ENCODE results near the gene FGF11. TPM values are rescaled to one million over a fixed set of nuclear protein-coding genes. Genes with fewer than 3 reads are reported as not detected.

Gene FGF11
- polyA plus RNA-seq, 2 of the 4 experiments (the other 2 are of a cell fraction): 1.4 to 1.8 TPM

DNA sequence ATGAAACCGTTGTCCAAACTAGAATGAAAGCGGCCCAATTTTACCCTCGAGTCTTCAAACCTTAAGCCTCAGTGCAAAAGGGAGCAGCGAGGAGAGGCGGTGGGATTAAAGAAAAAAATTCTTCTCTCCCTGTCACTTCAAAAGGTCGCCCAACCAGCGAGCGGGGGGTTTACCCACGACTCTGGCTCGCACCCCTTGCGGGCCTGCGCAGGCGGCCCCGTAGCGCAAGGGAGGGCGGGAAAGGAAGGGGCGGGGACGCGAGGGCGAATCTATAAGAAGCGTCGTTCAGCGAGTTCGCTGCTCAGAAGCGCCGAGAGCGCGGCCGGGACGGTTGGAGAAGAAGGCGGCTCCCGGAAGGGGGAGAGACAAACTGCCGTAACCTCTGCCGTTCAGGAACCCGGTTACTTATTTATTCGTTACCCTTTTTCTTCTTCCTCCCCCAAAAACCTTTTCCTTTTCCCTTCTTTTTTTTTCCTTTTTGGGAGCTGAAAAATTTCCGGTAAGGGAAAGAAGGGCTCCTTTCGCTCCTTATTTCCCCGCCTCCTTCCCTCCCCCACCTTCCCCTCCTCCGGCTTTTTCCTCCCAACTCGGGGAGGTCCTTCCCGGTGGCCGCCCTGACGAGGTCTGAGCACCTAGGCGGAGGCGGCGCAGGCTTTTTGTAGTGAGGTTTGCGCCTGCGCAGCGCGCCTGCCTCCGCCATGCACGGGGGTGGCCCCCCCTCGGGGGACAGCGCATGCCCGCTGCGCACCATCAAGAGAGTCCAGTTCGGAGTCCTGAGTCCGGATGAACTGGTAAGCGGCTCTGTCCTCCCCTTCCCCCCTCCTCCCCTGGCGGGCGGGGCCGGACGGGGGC lies 45.0 kb downstream of the FGF11 start, which contains the start of gene POLR2A (continued):
- TF ChIP-seq NPAS2 (CRISPR knock-in tag; IDR thresholded peaks at IDR 0.05; ENCODE audit: borderline replicate concordance) (no peak), ZSCAN20 (CRISPR knock-in tag; IDR thresholded peaks at IDR 0.05) (no peak), CBX8 (IDR thresholded peaks at IDR 0.05) (no peak), KDM1A (IDR thresholded peaks at IDR 0.05; ENCODE audit: low read depth) (no peak), POLR2AphosphoS2 (conservative IDR thresholded peaks at IDR 0.05; ENCODE audit: low read length) (peak; percentile 69; the same call in 1 of the 2 replicates), CEBPB (IDR thresholded peaks at IDR 0.05) (no peak; a peak in 2 of 4 replicates), POLR2A (IDR thresholded peaks at IDR 0.05; ENCODE audit: low read length) (peak; percentile 99), HDAC2 (IDR thresholded peaks at IDR 0.05) (no peak), EP300 (IDR thresholded peaks at IDR 0.05) (peak in 1 of 2 experiments; percentile 27; a peak in 1 of 5 replicates), EHMT2 (IDR thresholded peaks at IDR 0.05; ENCODE audit: low read depth) (no peak), RNF2 (IDR thresholded peaks at IDR 0.05; ENCODE audit: borderline replicate concordance, low read depth) (no peak), NFE2L2 (conservative IDR thresholded peaks at IDR 0.05; ENCODE audit: low read length) (no peak), ESRRA (IDR thresholded peaks at IDR 0.05; ENCODE audit: borderline replicate concordance, low read length) (peak; percentile 77; the same call in 1 of the 2 replicates), ZFP36 (IDR thresholded peaks at IDR 0.05; ENCODE audit: borderline replicate concordance, partially characterized antibody) (no peak), SREBF2 (IDR thresholded peaks at IDR 0.05) (no peak), JUN (IDR thresholded peaks at IDR 0.05) (peak; percentile 100), ZNF302 (CRISPR knock-in tag; IDR thresholded peaks at IDR 0.05) (no peak), RFX5 (IDR thresholded peaks at IDR 0.05) (no peak), HOXB5 (CRISPR knock-in tag; IDR thresholded peaks at IDR 0.05) (0 out of 2 replicates have a peak, but pooled peaks have one; percentile 50), MAFK (IDR thresholded peaks at IDR 0.05; ENCODE audit: partially characterized antibody) (no peak)
- TF ChIP-seq, protein P1, sequence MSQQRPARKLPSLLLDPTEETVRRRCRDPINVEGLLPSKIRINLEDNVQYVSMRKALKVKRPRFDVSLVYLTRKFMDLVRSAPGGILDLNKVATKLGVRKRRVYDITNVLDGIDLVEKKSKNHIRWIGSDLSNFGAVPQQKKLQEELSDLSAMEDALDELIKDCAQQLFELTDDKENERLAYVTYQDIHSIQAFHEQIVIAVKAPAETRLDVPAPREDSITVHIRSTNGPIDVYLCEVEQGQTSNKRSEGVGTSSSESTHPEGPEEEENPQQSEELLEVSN (IDR thresholded peaks at IDR 0.05; ENCODE audit: borderline replicate concordance, low read depth): peak; percentile 85
- TF ChIP-seq, protein P2, sequence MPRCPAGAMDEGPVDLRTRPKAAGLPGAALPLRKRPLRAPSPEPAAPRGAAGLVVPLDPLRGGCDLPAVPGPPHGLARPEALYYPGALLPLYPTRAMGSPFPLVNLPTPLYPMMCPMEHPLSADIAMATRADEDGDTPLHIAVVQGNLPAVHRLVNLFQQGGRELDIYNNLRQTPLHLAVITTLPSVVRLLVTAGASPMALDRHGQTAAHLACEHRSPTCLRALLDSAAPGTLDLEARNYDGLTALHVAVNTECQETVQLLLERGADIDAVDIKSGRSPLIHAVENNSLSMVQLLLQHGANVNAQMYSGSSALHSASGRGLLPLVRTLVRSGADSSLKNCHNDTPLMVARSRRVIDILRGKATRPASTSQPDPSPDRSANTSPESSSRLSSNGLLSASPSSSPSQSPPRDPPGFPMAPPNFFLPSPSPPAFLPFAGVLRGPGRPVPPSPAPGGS (IDR thresholded peaks at IDR 0.05): peak; percentile 100
- TF ChIP-seq, protein P3, sequence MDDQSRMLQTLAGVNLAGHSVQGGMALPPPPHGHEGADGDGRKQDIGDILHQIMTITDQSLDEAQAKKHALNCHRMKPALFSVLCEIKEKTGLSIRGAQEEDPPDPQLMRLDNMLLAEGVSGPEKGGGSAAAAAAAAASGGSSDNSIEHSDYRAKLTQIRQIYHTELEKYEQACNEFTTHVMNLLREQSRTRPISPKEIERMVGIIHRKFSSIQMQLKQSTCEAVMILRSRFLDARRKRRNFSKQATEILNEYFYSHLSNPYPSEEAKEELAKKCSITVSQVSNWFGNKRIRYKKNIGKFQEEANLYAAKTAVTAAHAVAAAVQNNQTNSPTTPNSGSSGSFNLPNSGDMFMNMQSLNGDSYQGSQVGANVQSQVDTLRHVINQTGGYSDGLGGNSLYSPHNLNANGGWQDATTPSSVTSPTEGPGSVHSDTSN (IDR thresholded peaks at IDR 0.05): peak; percentile 89
- TF ChIP-seq, protein P4, sequence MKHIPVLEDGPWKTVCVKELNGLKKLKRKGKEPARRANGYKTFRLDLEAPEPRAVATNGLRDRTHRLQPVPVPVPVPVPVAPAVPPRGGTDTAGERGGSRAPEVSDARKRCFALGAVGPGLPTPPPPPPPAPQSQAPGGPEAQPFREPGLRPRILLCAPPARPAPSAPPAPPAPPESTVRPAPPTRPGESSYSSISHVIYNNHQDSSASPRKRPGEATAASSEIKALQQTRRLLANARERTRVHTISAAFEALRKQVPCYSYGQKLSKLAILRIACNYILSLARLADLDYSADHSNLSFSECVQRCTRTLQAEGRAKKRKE (CRISPR knock-in tag; IDR thresholded peaks at IDR 0.05; ENCODE audit: low read depth): no peak
- TF ChIP-seq, protein P5, sequence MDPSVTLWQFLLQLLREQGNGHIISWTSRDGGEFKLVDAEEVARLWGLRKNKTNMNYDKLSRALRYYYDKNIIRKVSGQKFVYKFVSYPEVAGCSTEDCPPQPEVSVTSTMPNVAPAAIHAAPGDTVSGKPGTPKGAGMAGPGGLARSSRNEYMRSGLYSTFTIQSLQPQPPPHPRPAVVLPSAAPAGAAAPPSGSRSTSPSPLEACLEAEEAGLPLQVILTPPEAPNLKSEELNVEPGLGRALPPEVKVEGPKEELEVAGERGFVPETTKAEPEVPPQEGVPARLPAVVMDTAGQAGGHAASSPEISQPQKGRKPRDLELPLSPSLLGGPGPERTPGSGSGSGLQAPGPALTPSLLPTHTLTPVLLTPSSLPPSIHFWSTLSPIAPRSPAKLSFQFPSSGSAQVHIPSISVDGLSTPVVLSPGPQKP (IDR thresholded peaks at IDR 0.05; ENCODE audit: low read depth, low read length): no peak
